ENCODE results near the gene GAREM1. TPM values are rescaled to one million over a fixed set of nuclear protein-coding genes. Genes with fewer than 3 reads are reported as not detected.

The GAREM1 gene
- total and polyA plus RNA-seq, 2 of the 8 experiments (the other 6 are each of a cell fraction or from before 2014, with no cell fraction given): 3.6 to 9.2 TPM

- H3K56ac ChIP-seq (replicated peaks; ENCODE audit: insufficient read length, low read depth, low read length): no peak overlapping the region
- DNase-seq (ENCODE audit: low read depth in 1 of 2, low spot score in 2 of 2) (no peak), FAIRE-seq (no peak)
- H4K91ac ChIP-seq (replicated peaks; ENCODE audit: insufficient read length, low read length): no peak overlapping the region
- H3K23ac ChIP-seq (ENCODE audit: insufficient read length): no peak overlapping the region
- no peak overlapping the region for H4K5ac ChIP-seq (ENCODE audit: insufficient read length, low read depth, low read length)
- H3K79me2 ChIP-seq (ENCODE audit: control insufficient read depth in 1 of 2, insufficient read depth in 2 of 2, low read length in 2 of 2): peaks cover 0 to 12% of the 10 kb centered on the region in 2 experiments; a peak in 2 of 4 replicates
- no peak overlapping the region for H2BK15ac ChIP-seq (ENCODE audit: low read length)
- H3K4me2 ChIP-seq (ENCODE audit: insufficient read depth in 1 of 2, low read depth in 2 of 2, low read length in 2 of 2): no peak overlapping the region
- H3K79me1 ChIP-seq (ENCODE audit: low read depth, low read length): peaks cover 4% of the 10 kb centered on the region; the same call in 1 of the 2 replicates
- no peak overlapping the region for H2BK12ac ChIP-seq (ENCODE audit: low read depth, low read length)
- H3K4me1 ChIP-seq (replicated peaks in 1 of 4; ENCODE audit: control insufficient read depth in 3 of 4, insufficient read depth in 4 of 4, low read length in 3 of 4): peaks cover 3 to 12% (median 6%) of the 10 kb centered on the region in 4 experiments
- H3K27me3 ChIP-seq (replicated peaks in 1 of 4; ENCODE audit: control insufficient read depth in 3 of 4, extremely low read depth in 1 of 4, insufficient read depth in 3 of 4, low read length in 3 of 4): peaks cover 0 to 14% (median 9%) of the 10 kb centered on the region in 4 experiments; a peak in 4 of 7 replicates
- no peak overlapping the region for H3K4ac ChIP-seq (replicated peaks; ENCODE audit: insufficient read length, low read depth, low read length)
- no peak overlapping the region for H2AFZ ChIP-seq (ENCODE audit: low read length)
- ChIA-PET POLR2A (ENCODE audit: partially characterized antibody) (no interaction called here), CTCF (ENCODE audit: partially characterized antibody) (interaction anchor here (0.6 to 4.1 kb wide), 4 partner anchors 14 to 593 kb away, joined by 3 to 26 read pairs (median 12); no protein-coding TSS in a partner anchor)
- no peak overlapping the region for H3K14ac ChIP-seq (ENCODE audit: insufficient read length)
- no peaks in the 10 kb centered on the region for H3K9me3 ChIP-seq (ENCODE audit: insufficient read depth in 2 of 2, low read depth in 1 of 2, low read length in 1 of 2)
- TF ChIP-seq YY1 (IDR thresholded peaks at IDR 0.05; ENCODE audit: low read depth, low read length) (no peak), KDM5A (IDR thresholded peaks at IDR 0.05; ENCODE audit: low read length) (no peak), NANOG (IDR thresholded peaks at IDR 0.05; ENCODE audit: insufficient read depth, low read depth, low read length, poor library complexity, severe bottlenecking) (no peak), SUZ12 (IDR thresholded peaks at IDR 0.05; ENCODE audit: low read length) (no peak), SIRT6 (IDR thresholded peaks at IDR 0.05; ENCODE audit: low read length) (no peak), RXRA (IDR thresholded peaks at IDR 0.05; ENCODE audit: insufficient read depth, low read depth, low read length) (no peak), BCL11A (IDR thresholded peaks at IDR 0.05; ENCODE audit: low read depth in 2 of 2, low read length in 2 of 2) (no peak), BRCA1 (IDR thresholded peaks at IDR 0.05; ENCODE audit: low read depth, low read length) (no peak), MAFK (IDR thresholded peaks at IDR 0.05; ENCODE audit: low read depth, low read length) (no peak)
- H4K20me1 ChIP-seq (replicated peaks in 1 of 2; ENCODE audit: control insufficient read depth in 1 of 2, insufficient read depth in 2 of 2, low read length in 2 of 2): peaks cover 0 to 6% of the 10 kb centered on the region in 2 experiments
- no peak overlapping the region for H4K8ac ChIP-seq (ENCODE audit: extremely low read depth, insufficient read depth, low read length)
- no peak overlapping the region for H3K4me3 ChIP-seq (ENCODE audit: extremely low read depth in 1 of 4, insufficient read depth in 2 of 4, low read depth in 3 of 4, low read length in 4 of 4)
- no peak overlapping the region for H3K9ac ChIP-seq (replicated peaks in 1 of 4; ENCODE audit: extremely low read depth in 1 of 4, low read depth in 3 of 4, low read length in 3 of 4)
- H2BK5ac ChIP-seq (ENCODE audit: low read depth, low read length): no peak overlapping the region
- H2BK20ac ChIP-seq (ENCODE audit: low read length): no peak overlapping the region
- H3K18ac ChIP-seq (ENCODE audit: extremely low read depth, low read length): no peak overlapping the region
- no peak overlapping the region for H3K27ac ChIP-seq (ENCODE audit: low read depth, low read length)
- no peak overlapping the region for H2AK5ac ChIP-seq (ENCODE audit: low read depth, low read length)
- H3K36me3 ChIP-seq (ENCODE audit: control insufficient read depth in 2 of 4, insufficient read depth in 4 of 4, low read length in 3 of 4): no peaks in the 10 kb centered on the region
- H2BK120ac ChIP-seq (replicated peaks; ENCODE audit: low read depth, low read length): no peak overlapping the region
- H3K23me2 ChIP-seq (ENCODE audit: low read depth, low read length): peaks cover 15% of the 10 kb centered on the region
Measured at GRCh38 chr18:32473325-32473724, 2.6 kb upstream of the GAREM1 start.

All from H1 (cell line).